HepG2 (cell line): ENCODE measurements around the gene OVCA2. TPM values are rescaled to one million over a fixed set of nuclear protein-coding genes. Genes with fewer than 3 reads are reported as not detected.

ENCODE experiments used
- ATM ChIP-seq: fragments of 450-650 bp; IDR thresholded peaks from 2 replicates; pipeline ENCODE4 v1.7.1; 2017; ENCODE audit warnings: mild to moderate bottlenecking, borderline replicate concordance
- CEBPG ChIP-seq: IDR thresholded peaks from 2 replicates; pipeline ENCODE4 v1.6.1; 2016
- CHCHD3 ChIP-seq: sonication (generic); formaldehyde crosslinking; IDR thresholded peaks from 2 replicates; pipeline ENCODE4 v1.8.0; 2022; ENCODE audit warnings: mild to moderate bottlenecking, missing genetic modification reagents, moderate library complexity
- FOXA1 ChIP-seq, 2 experiments: fragments of 450-650 bp in 1 of 2; sonication (generic) in 1 of 2; formaldehyde crosslinking in 1 of 2; IDR thresholded peaks; 2 replicates each; pipeline versions ENCODE4 v1.4.0 to v1.6.1; 2016 to 2020; ENCODE audit warnings: missing genetic modification reagents in 1 of 2
- KAT8 ChIP-seq: IDR thresholded peaks from 2 replicates; pipeline ENCODE4 v1.6.1; 2016; ENCODE audit warnings: missing genetic modification reagents, missing compliant biosample characterization
- POLR2AphosphoS2 ChIP-seq: IDR thresholded peaks from 2 replicates; pipeline ENCODE4 v1.6.1; 2011; ENCODE audit warnings: low read depth, low read length, improper control_type of control experiment
- REL ChIP-seq: sonication (generic); formaldehyde crosslinking; conservative IDR thresholded peaks from 2 replicates; pipeline ENCODE4 v1.8.0; 2022; ENCODE audit warnings: mild to moderate bottlenecking, missing genetic modification reagents, moderate library complexity
- SP4 ChIP-seq: sonication (generic); formaldehyde crosslinking; IDR thresholded peaks from 2 replicates; pipeline ENCODE4 v1.8.1; 2023; ENCODE audit warnings: mild to moderate bottlenecking, missing genetic modification reagents
- ZFP82 ChIP-seq: sonication (generic); formaldehyde crosslinking; IDR thresholded peaks from 2 replicates; pipeline ENCODE4 v1.5.1; 2020; ENCODE audit warnings: mild to moderate bottlenecking, missing genetic modification reagents, borderline replicate concordance
- ZMYM2 ChIP-seq: sonication (generic); formaldehyde crosslinking; IDR thresholded peaks from 2 replicates; pipeline ENCODE4 v1.8.0; 2022; ENCODE audit warnings: mild to moderate bottlenecking, missing genetic modification reagents
- ZNF260 ChIP-seq: sonication (generic); formaldehyde crosslinking; IDR thresholded peaks from 2 replicates; pipeline ENCODE4 v1.4.0; 2020; ENCODE audit warnings: missing genetic modification reagents, low read depth, mild to moderate bottlenecking, borderline replicate concordance
- ZNF337 ChIP-seq: sonication (generic); formaldehyde crosslinking; IDR thresholded peaks from 2 replicates; pipeline ENCODE4 v1.5.1; 2020; ENCODE audit warnings: missing genetic modification reagents, low read depth, mild to moderate bottlenecking, borderline replicate concordance
- ZNF652 ChIP-seq: IDR thresholded peaks from 2 replicates; pipeline ENCODE4 v1.6.1; 2016; ENCODE audit warnings: low read depth, borderline replicate concordance
- ZNF7 ChIP-seq: IDR thresholded peaks from 2 replicates; pipeline ENCODE4 v1.6.1; 2016; ENCODE audit warnings: missing biosample characterization, missing genetic modification reagents
- polyA plus RNA-seq, 8 experiments: library from polyadenylated mRNA; depleted of rRNA in 3 of 8; stranded (reverse) in 7 of 8; unstranded in 1 of 8; fragments of >200 nt; fragmentation: Illumina TruSeq in 4 of 8; extraction: Trizol in 4 of 8; gene quantifications; 2 replicates each; pipeline versions ENCODE4 v1.2.1 to v1.2.3, GENCODE V29; 2011 to 2016; ENCODE audit warnings: low read depth in 4 of 8, missing spikeins in 1 of 8, mixed read lengths in 1 of 8; ENCODE audit not compliant: insufficient read depth in 1 of 8
- total RNA-seq, 5 experiments: library from RNA; depleted of rRNA; stranded (reverse); fragments of >200 nt; fragmentation: Illumina TruSeq; extraction: Trizol; gene quantifications; 2 replicates each; pipeline ENCODE4 v1.2.3, GENCODE V29; 2016; ENCODE audit warnings: low read depth in 1 of 5
- TF ChIP-seq, protein P1 (sequence below): sonication (generic); formaldehyde crosslinking; IDR thresholded peaks from one replicate; pipeline ENCODE4 v1.5.1; 2020; ENCODE audit warnings: mild to moderate bottlenecking, missing genetic modification reagents; ENCODE audit errors: not compliant biosample characterization
- TF ChIP-seq, protein P2 (sequence below): sonication (generic); formaldehyde crosslinking; IDR thresholded peaks from 2 replicates; pipeline ENCODE4 v1.5.0; 2020; ENCODE audit warnings: mild to moderate bottlenecking, missing genetic modification reagents

Gene OVCA2
- total and polyA plus RNA-seq, 2 of the 13 experiments (the other 11 are each of a cell fraction or from before 2014, with no cell fraction given): 23.7 to 28.2 TPM

- no peak for TF ChIP-seq KAT8 (CRISPR knock-in tag)
- TF ChIP-seq ZNF652 (CRISPR knock-in tag): no peak
- no peak for TF ChIP-seq ZNF260 (CRISPR knock-in tag)
- no peak for TF ChIP-seq ZFP82 (CRISPR knock-in tag)
- TF ChIP-seq ZNF337 (CRISPR knock-in tag): no peak
- TF ChIP-seq POLR2AphosphoS2: no peak
- 0 out of 2 replicates have a peak, but pooled peaks have one; percentile 5 for TF ChIP-seq REL (CRISPR knock-in tag)
- TF ChIP-seq ATM: no peak
- no peak for TF ChIP-seq SP4
- TF ChIP-seq FOXA1 (IDR thresholded peaks at IDR 0.05): no peak
- TF ChIP-seq FOXA1 (CRISPR knock-in tag; IDR thresholded peaks at IDR 0.05): no peak
- no peak for TF ChIP-seq ZMYM2 (CRISPR knock-in tag)
- no peak for TF ChIP-seq CHCHD3 (CRISPR knock-in tag)
- no peak for TF ChIP-seq ZNF7 (CRISPR knock-in tag)
- TF ChIP-seq, protein P1, sequence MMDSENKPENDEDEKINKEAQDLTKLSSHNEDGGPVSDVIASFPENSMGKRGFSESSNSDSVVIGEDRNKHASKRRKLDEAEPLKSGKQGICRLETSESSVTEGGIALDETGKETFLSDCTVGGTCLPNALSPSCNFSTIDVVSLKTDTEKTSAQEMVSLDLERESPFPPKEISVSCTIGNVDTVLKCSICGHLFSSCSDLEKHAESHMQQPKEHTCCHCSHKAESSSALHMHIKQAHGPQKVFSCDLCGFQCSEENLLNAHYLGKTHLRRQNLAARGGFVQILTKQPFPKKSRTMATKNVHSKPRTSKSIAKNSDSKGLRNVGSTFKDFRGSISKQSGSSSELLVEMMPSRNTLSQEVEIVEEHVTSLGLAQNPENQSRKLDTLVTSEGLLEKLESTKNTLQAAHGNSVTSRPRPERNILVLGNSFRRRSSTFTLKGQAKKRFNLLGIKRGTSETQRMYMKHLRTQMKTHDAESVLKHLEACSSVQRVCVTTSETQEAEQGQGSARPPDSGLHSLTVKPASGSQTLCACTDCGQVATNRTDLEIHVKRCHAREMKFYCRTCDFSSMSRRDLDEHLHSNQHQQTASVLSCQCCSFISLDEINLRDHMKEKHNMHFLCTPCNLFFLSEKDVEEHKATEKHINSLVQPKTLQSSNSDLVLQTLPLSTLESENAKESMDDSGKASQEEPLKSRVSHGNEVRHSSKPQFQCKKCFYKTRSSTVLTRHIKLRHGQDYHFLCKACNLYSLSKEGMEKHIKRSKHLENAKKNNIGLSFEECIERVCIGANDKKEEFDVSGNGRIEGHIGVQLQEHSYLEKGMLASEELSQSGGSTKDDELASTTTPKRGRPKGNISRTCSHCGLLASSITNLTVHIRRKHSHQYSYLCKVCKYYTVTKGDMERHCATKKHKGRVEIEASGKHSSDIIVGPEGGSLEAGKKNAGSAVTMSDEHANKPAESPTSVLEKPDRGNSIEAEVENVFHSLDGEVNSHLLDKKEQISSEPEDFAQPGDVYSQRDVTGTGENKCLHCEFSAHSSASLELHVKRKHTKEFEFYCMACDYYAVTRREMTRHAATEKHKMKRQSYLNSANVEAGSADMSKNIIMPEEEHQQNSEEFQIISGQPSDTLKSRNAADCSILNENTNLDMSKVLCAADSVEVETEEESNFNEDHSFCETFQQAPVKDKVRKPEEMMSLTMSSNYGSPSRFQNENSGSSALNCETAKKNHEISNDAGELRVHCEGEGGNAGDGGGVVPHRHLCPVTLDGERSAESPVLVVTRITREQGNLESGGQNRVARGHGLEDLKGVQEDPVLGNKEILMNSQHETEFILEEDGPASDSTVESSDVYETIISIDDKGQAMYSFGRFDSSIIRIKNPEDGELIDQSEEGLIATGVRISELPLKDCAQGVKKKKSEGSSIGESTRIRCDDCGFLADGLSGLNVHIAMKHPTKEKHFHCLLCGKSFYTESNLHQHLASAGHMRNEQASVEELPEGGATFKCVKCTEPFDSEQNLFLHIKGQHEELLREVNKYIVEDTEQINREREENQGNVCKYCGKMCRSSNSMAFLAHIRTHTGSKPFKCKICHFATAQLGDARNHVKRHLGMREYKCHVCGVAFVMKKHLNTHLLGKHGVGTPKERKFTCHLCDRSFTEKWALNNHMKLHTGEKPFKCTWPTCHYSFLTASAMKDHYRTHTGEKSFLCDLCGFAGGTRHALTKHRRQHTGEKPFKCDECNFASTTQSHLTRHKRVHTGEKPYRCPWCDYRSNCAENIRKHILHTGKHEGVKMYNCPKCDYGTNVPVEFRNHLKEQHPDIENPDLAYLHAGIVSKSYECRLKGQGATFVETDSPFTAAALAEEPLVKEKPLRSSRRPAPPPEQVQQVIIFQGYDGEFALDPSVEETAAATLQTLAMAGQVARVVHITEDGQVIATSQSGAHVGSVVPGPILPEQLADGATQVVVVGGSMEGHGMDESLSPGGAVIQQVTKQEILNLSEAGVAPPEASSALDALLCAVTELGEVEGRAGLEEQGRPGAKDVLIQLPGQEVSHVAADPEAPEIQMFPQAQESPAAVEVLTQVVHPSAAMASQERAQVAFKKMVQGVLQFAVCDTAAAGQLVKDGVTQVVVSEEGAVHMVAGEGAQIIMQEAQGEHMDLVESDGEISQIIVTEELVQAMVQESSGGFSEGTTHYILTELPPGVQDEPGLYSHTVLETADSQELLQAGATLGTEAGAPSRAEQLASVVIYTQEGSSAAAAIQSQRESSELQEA (CRISPR knock-in tag): peak; percentile 52
- TF ChIP-seq, protein P2, sequence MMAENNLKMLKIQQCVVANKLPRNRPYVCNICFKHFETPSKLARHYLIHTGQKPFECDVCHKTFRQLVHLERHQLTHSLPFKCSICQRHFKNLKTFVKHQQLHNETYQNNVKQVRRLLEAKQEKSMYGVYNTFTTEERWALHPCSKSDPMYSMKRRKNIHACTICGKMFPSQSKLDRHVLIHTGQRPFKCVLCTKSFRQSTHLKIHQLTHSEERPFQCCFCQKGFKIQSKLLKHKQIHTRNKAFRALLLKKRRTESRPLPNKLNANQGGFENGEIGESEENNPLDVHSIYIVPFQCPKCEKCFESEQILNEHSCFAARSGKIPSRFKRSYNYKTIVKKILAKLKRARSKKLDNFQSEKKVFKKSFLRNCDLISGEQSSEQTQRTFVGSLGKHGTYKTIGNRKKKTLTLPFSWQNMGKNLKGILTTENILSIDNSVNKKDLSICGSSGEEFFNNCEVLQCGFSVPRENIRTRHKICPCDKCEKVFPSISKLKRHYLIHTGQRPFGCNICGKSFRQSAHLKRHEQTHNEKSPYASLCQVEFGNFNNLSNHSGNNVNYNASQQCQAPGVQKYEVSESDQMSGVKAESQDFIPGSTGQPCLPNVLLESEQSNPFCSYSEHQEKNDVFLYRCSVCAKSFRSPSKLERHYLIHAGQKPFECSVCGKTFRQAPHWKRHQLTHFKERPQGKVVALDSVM (CRISPR knock-in tag): no peak
- TF ChIP-seq CEBPG (CRISPR knock-in tag): no peak
- TF ChIP-seq, all 625 proteins: peak for 6
Measured at GRCh38 chr17:2064980-2065785, 23.4 kb downstream of the OVCA2 start (continued).
